HG03521 (cell line): ENCODE results near the gene SMCHD1.

Source experiments
- ATAC-seq: cut with Tn5 transposase; IDR thresholded peaks from one replicate; pipeline ENCODE4 v1.9.1; 2021; ENCODE audit warnings: mild to moderate bottlenecking, moderate library complexity; ENCODE audit not compliant: unreplicated experiment

Gene SMCHD1

DNA sequence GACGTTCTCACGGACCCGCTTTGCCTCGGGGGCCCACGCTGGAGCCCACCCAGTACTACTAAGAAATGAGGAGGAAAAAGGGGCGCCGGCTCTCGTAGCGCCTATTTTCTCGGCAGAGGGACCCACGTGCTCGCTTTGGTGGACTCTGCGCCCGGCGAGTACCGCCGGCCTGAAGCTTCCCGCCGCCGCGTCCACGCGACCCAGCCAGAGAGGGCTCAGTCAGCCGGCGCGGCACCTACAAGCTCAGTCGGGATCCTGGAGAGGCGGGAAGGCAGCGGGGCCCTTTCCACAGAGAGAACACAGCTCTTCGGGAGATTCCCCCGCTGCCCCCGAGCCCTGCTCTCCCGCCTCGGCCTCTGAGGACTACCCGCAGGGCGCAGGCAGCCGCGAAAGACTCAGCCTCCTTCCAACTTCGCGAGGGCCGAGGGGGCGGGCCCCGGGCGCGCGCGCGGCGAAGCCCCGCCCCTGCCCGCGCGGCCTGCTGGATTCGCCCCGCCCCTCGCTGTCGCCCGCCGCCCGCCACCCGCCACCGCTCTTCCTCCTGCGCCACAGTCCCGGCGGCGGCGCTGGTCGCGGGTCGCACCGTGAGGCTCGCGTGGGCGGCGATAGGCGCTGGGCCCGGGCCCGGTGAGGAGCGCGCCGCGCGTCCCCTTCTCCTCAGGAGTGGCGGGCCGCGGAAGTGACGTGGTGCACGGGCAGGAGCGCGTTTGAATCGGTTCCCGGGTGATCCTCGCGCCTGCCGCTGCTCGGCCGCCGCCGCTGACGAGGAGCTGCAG, at the start of gene SMCHD1:
Gene SMCHD1, plus strand, starts transcription at position 549 of the 776 bp plus-strand sequence. CDS start 350 bp downstream, outside the sequence.
- peak; percentile 71 for ATAC-seq

GRCh38 chr18:2606335-2606734, 49.2 kb upstream of the SMCHD1 start:
- no peak for ATAC-seq

GRCh38 chr18:2609604-2610003, 45.9 kb upstream of the SMCHD1 start:
- ATAC-seq: no peak

DNA sequence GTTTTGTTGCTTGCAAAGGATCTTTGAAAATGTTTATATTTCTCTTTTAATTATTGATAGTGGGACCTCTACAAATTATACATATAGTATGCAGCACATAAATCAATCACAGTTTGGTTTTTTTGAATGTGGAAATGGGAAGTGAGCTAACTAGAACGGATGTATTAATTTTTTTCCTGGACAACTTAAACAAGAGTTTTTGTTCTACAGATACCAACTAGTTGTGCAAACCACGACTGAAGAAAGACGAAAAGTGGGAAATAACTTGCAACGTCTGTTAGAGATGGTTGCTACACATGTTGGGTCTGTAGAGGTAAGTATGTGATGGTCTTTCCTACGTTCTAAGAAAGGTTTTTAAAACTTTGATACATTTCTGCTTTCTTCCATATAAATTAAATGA, 45.0 kb upstream of the SMCHD1 start:
- ATAC-seq: no peak

DNA sequence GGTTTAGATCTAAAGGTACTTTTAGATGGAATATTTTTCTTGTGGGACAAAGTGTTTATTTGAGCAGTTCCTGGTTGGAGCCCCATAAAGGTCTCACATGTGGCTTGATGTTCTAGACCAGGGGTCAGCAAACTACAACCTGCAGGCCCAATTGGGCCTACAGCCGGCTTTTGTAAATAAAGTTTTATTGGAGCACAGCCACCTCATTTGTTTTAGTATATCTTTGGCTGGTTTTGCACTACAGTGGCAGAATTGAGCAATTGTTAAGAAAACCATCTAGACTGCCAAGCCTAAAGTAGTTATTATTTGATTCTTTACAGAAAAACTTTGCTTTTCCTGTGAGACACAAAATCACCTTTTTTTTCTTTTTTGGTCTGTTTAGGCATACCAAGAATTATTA, 42.5 kb upstream of the SMCHD1 start:
- ATAC-seq: no peak

DNA sequence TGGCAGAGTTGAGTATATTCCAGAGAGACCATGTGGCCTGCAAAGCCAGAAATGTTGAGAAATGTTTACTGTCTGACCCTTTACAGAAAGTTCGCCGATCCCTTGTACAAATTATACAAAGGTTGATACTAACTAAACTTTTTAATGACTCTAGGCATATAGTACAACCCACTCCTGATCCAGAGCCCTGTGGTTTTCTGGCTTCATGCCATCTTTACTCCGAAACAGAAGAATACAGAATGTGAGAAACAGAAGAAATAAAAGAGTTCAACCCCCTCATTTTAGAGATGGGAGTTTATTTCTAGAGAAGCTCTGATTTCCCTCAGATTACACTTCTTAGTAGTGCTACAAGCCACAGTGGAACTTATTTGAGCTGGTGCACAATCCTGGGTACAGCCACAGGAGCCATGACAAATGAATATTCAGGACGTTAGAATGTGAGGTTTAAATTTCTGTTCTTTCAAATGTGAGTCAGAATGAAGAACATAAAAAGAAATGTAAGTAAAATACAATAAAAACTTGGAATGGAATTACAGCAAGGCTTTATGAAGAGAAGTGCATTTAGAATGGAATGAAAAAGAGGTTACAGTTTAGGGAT, 38.0 kb upstream of the SMCHD1 start:
- ATAC-seq: no peak

- ATAC-seq: no peak
Measured at GRCh38 chr18:2618009-2618408, 37.5 kb upstream of the SMCHD1 start.

DNA sequence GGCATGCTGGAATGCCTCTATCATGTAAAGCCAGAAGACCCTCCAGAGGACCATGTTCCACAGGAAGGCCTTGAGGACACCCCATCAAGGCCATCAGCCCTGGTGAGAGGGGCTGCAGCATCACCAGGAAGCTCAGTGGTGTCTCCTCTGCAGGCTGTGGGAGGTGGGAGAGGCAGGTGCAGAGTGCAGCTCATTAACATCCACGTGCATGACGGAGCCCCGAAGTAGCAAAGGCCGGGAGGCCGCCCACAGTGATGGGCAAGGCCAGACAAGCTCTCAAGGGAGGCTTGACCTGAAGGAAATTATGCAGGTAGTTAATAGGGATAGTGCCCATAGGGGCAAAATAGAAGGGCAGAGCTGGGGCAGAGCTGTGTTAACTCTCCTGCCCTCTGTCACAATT, 30.3 kb upstream of the SMCHD1 start:
- no peak for ATAC-seq

DNA sequence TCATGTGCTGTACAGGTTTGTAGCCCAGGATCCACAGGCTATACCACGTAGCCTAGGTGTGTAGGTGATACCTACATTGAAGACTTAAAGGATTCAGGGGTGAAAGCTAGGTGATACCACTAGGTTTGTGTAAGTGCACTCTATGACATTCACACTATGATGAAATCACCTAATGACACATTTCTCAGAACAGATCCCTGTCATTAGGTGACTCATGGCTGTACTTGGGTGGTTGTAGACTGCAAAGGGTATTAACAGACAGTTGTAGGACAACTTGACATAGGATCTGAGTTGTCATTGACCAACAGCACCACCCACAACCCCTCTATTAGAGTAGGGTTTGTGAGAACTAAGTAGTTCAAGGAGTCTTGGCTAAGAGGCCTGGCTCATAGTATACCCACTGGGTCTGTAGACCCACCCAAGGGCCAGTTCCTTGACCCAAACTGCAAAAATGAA, 27.7 kb upstream of the SMCHD1 start:
- ATAC-seq: no peak

DNA sequence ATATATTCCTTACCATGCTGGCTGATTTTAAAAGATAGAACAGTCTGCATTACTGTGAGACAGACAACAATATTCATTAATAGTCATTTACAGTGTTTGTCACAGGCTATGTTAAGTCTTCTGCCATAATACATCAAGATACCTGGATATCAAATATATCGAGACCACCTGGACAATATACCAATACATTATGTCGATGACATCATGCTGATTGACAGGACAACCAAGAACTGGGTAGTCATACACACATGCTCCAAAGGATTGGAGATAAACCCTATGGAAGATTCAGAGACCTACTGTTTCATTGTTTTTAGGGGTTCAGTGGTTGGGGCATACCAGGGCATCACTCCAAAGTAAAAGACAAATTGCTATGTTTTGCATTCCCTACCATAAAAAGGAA, 26.5 kb upstream of the SMCHD1 start:
- no peak for ATAC-seq

DNA sequence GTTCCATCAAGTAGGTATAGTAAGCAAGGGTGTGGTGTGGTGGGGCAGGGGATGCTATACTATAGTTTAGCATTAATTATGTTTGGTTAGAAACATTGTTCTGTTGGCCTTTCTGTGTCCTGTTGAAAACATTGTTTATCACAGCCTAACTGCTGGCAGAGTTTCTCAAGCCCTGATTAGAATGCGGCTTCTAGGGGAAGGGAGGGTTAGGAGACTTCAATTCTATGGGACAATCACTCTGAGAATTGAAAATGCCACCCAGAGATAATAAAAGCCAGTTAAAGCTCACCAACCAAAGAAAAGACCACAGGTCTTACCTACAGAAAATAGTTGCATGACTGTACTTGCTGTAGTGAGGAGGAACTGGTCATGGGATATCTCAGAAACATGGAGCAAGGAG, 19.9 kb upstream of the SMCHD1 start:
- no peak for ATAC-seq

DNA sequence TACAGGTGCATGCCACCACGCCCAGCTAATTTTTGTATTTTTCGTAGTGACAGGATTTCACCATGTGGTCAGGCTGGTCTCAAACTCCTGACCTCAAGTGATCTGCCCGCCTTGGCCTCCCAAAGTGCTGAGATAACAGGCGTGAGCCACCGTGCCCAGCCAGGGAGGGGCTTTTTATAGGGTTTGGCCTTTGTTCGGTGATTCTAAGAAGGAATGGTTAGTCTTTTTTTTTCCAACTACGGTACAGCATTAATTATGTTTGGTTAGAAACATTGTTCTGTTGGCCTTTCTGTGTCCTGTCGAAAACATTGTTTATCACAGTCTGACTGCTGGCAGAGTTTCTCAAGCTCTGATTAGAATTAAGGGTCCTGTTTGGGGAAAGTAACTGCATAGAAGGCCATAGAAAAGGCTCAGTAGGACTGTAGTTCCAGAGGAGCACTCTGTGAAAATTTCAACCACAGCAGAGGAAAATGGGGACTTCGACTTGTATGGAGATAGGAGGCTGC, 19.3 kb upstream of the SMCHD1 start:
- ATAC-seq: peak; percentile 13

DNA sequence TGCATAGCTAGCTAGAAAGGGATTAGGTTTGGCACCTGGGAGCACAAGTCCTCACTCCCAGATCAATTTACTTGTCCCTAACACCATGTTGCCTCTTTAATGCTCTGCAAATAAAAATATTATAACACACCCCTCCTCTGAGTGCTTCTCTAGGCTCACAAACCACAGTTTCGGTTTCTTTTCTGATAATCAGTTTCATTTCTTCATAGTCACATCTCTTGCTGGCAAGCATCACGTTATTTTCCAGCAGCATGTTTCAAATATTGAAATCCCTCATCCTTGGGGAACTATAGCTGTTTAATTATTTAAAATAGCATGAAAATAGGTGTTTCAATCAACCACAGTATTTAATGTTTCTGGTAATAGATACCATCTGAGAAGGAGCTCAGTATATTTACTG, 13.9 kb upstream of the SMCHD1 start:
- ATAC-seq: peak; percentile 68

DNA sequence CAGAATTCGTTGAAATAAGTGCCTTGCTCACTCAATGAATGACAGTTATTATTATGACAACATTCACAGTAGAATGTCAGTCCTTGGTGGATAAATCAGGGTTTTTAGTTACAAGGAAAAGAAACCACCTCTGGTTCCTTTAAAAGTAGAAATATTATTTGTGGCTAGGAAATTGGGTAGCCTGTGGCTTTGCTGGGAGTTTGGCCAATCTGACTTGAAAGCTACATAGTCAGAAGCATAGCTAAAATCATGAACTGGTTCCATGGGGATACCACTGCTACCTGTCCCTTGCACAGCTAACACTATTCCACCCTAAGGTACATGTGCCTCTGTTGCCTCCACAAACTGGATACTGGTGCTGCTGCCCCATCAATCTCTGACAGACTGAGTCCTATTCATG, 12.8 kb upstream of the SMCHD1 start:
- ATAC-seq: no peak

- no peak for ATAC-seq
Measured at GRCh38 chr18:2644535-2644934, 11.0 kb upstream of the SMCHD1 start.

DNA sequence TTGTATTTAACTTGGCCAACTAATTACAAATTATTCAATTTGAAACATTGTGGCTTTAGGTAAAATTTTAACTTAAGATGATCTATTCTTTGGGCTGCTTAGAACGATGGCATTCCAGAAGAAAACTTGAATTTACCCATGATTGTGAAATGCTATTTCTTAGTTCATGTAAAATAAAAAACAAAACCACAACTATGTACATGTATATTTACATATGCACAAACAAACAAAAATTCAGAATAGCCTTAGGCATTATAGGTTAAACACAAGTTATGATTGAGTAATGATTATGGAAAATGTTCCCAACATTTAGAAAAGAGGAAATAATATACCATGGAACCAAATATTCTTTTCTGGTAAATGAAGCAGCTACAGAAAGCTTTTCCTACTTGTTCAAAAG, 3.5 kb upstream of the SMCHD1 start:
- ATAC-seq: no peak

- no peak for ATAC-seq
Measured at GRCh38 chr18:2653467-2653866, 2.1 kb upstream of the SMCHD1 start.

- ATAC-seq: no peak
Measured at GRCh38 chr18:2654169-2654927, 1.2 kb upstream of the SMCHD1 start.

GRCh38 chr18:2654928-2655177, 673 bp upstream of the SMCHD1 start:
- ATAC-seq: peak; percentile 28

- ATAC-seq: peak; percentile 24
Measured at GRCh38 chr18:2655954-2656236, 369 bp downstream of the SMCHD1 start.

- peak; percentile 10 for ATAC-seq
Measured at GRCh38 chr18:2656237-2656980, 883 bp downstream of the SMCHD1 start.
